Fibroblast of gingiva (primary cell): ENCODE measurements around the gene SGCG.
"Not testable (repeated sequence)": the region's sequence is repeated elsewhere in the genome, so short reads cannot be mapped to it uniquely, and the experiment has no call there.

ENCODE experiments used
- DNase-seq: peaks from one replicate; pipeline ENCODE4 v3.0.0-alpha.2; 2011; ENCODE audit warnings: low read depth

The SGCG gene

GRCh38 chr13:23212671-23213070 is 31.9 kb downstream of the SGCG start:
- DNase-seq = no peak

GRCh38 chr13:23231241-23231640 is 50.5 kb downstream of the SGCG start:
- no peak for DNase-seq

- no peak for DNase-seq
Measured at GRCh38 chr13:23235994-23236393, 55.2 kb downstream of the SGCG start.

GRCh38 chr13:23243066-23243465 is 62.3 kb downstream of the SGCG start:
- no peak for DNase-seq

GRCh38 chr13:23248410-23248809 is 67.6 kb downstream of the SGCG start:
- not testable (repeated sequence) for DNase-seq

- DNase-seq = no peak
Measured at GRCh38 chr13:23254506-23254905, 73.7 kb downstream of the SGCG start.

- no peak for DNase-seq
Measured at GRCh38 chr13:23267571-23267970, 86.8 kb downstream of the SGCG start.

- DNase-seq = no peak
Measured at GRCh38 chr13:23268441-23268840, 87.7 kb downstream of the SGCG start.

- no peak for DNase-seq
Measured at GRCh38 chr13:23271331-23271730, 90.6 kb downstream of the SGCG start.

GRCh38 chr13:23273498-23273897 is 92.7 kb downstream of the SGCG start:
- DNase-seq = no peak

GRCh38 chr13:23279321-23279720 is 98.5 kb downstream of the SGCG start:
- no peak for DNase-seq

- DNase-seq = peak; percentile 67
Measured at GRCh38 chr13:23288564-23288963, 107.8 kb downstream of the SGCG start.

- DNase-seq = no peak
Measured at GRCh38 chr13:23288995-23289394, 108.2 kb downstream of the SGCG start.

- peak; percentile 8 for DNase-seq
Measured at GRCh38 chr13:23289917-23290357, 109.2 kb downstream of the SGCG start.

- no peak for DNase-seq
Measured at GRCh38 chr13:23292586-23292985, 111.8 kb downstream of the SGCG start.

- DNase-seq = not testable (repeated sequence)
Measured at GRCh38 chr13:23314837-23315236, 134.1 kb downstream of the SGCG start.

- no peak for DNase-seq
Measured at GRCh38 chr13:23319883-23320224, 139.1 kb downstream of the SGCG start.

- DNase-seq = no peak
Measured at GRCh38 chr13:23320926-23321534, 140.3 kb downstream of the SGCG start.

- DNase-seq = peak; percentile 83
Measured at GRCh38 chr13:23321535-23322241, 140.9 kb downstream of the SGCG start.

GRCh38 chr13:23322353-23323336 is 141.9 kb downstream of the SGCG start:
- no peak for DNase-seq

GRCh38 chr13:23323946-23324709 is 143.3 kb downstream of the SGCG start:
- DNase-seq = no peak

GRCh38 chr13:23325191-23325590 is 144.4 kb downstream of the SGCG start:
- no peak for DNase-seq
